ENCODE results near the gene ARIH2.

DNA sequence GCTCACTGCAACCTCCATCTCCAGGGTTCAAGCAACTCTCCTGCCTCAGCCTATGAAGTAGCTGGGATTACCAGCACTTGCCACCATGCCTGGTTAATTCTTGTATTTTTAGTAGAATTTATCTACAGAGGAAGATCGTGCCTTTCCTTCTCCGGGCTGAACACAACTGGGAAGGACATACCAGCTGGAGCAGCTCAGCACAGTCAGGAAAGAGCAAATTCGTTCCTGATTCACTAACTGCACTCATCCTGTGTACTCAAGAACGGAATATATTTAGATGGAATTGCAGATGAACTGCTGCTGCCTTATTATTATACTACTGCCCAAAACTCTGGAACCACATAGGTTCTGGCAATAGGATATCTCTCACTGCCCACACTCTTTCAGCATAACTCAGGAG is 44.3 kb downstream of the ARIH2 start:
- TF ChIP-seq, protein P1, sequence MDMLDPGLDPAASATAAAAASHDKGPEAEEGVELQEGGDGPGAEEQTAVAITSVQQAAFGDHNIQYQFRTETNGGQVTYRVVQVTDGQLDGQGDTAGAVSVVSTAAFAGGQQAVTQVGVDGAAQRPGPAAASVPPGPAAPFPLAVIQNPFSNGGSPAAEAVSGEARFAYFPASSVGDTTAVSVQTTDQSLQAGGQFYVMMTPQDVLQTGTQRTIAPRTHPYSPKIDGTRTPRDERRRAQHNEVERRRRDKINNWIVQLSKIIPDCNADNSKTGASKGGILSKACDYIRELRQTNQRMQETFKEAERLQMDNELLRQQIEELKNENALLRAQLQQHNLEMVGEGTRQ (IDR thresholded peaks at IDR 0.05; ENCODE audit: low read depth, low read length) = no peak
- TF ChIP-seq, protein P2, sequence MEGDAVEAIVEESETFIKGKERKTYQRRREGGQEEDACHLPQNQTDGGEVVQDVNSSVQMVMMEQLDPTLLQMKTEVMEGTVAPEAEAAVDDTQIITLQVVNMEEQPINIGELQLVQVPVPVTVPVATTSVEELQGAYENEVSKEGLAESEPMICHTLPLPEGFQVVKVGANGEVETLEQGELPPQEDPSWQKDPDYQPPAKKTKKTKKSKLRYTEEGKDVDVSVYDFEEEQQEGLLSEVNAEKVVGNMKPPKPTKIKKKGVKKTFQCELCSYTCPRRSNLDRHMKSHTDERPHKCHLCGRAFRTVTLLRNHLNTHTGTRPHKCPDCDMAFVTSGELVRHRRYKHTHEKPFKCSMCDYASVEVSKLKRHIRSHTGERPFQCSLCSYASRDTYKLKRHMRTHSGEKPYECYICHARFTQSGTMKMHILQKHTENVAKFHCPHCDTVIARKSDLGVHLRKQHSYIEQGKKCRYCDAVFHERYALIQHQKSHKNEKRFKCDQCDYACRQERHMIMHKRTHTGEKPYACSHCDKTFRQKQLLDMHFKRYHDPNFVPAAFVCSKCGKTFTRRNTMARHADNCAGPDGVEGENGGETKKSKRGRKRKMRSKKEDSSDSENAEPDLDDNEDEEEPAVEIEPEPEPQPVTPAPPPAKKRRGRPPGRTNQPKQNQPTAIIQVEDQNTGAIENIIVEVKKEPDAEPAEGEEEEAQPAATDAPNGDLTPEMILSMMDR (conservative IDR thresholded peaks at IDR 0.05; ENCODE audit: low read depth, low read length) = no peak
- TF ChIP-seq RFX5 (IDR thresholded peaks at IDR 0.05; ENCODE audit: low read depth, low read length) (no peak), POLR2A (IDR thresholded peaks at IDR 0.05; ENCODE audit: low read depth, low read length) (no peak), SMC3 (IDR thresholded peaks at IDR 0.05; ENCODE audit: low read depth, low read length) (no peak), RAD21 (IDR thresholded peaks at IDR 0.05; ENCODE audit: low read length) (no peak), CEBPB (IDR thresholded peaks at IDR 0.05; ENCODE audit: low read depth, low read length) (no peak)

Measured in IMR-90 (cell line).